GM21381 (cell line): ENCODE data around the gene MRPS6.

Experiments
- ATAC-seq: cut with Tn5 transposase; IDR thresholded peaks from one replicate; pipeline ENCODE4 v1.9.1; 2021; ENCODE audit warnings: mild to moderate bottlenecking, moderate library complexity; ENCODE audit not compliant: unreplicated experiment

MRPS6 gene

DNA sequence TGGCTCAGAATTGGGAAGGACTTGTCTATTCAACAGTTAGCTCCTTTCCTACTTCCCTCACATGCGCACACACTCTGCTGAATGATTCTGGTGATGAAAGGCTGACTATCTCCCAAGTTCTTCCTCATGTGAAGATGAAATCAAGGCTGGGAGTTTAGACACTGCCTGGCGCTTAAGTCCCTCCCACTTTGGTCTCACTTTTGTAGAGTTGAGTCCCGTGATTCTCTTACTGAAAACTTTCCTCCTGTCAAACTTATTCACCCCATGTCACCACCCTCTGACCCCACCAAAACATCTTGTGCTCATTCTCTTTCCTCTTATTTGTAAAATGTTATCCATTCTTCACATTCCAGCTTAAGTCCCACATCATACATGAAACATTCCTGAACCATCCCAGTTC, 8.4 kb upstream of the MRPS6 start:
- ATAC-seq: no peak

DNA sequence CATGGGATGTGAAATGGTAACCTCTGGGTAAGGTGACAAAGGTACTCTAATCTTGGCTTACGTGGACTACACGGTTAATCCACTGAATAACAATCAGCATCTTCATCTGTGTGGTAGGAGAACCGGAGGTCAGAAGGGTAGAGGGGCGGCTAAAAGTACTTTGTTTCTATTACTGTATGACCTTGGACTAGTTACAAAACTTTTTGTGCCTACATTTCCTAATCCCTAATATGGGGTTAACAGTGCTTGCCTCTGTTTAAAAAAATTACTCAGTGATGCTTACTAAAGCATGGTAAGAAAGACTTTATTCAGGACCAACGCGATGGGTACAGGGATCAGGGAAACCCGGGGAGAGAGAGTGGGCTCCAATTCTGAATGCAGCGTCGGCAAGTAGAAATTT, 1.7 kb upstream of the MRPS6 start:
- no peak for ATAC-seq

DNA sequence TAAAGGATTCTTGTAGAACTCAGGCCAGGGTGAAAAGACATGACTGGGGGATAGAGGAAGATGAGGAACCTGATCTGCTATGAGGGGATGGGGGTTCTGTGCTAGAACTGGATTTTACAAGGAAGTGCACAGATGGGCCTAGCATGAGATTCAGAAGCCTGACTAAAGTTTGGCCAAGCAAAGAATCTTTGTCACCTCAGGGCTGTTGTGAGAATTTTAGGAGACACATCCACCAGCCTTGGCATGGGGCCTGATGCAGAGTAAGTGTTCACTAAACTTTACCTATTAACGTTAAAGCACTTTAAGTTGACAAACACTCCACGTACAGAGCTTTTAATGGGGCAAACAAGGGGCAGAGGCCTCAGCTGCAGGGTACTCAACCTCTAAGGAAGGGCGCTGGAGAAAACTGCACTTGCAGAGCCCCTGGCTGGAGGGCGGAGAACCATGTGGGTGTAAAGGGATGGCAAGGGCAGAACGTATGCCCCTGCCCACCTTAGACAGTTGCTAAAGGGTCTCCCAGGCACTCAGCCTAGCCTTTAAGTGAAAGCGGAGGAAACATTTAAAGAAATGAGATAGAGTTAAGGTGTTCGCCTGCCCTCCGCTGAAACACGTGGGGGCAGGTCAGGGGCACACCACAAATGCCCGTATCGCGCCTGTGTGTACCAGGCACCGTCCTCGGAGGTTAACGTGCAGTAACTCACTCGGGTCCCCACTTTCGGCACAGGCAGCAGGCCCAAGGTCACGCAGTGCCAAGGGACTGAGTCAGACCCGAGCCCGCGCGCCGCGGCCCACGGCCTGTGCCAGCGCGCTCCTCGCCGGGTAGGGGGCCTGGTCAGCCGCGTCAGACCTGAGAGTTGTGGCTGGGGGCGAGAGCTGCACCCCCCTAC, 990 bp upstream of the MRPS6 start:
- ATAC-seq: no peak

DNA sequence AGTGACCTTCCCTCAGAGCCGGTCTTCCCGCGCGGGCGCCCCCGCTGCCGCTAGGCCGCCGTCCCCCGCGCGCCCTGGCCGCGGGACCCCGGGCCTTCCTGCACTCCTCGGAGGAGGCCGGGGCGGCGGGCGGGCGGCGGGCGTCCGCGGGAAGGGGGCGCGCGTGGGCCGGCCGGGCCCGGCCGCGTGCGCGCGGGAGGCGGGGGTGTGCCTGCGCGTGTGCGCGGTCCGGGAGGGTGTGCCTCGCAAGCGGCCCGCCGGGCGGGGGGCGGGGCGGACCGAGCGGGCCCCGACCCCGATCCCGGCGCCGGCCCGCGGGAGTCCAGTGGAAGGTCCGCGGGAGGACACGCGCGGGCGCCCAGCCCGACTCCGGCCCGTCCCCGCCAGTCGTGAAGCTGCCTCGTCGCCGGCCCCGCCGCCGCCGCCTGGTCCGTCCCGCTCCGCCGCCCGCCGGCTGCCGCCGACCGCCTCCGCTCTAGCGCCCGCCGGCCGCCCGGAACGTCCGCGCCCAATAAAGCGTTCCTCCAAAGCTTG, 438 bp downstream of the MRPS6 start:
- ATAC-seq: peak; percentile 48

DNA sequence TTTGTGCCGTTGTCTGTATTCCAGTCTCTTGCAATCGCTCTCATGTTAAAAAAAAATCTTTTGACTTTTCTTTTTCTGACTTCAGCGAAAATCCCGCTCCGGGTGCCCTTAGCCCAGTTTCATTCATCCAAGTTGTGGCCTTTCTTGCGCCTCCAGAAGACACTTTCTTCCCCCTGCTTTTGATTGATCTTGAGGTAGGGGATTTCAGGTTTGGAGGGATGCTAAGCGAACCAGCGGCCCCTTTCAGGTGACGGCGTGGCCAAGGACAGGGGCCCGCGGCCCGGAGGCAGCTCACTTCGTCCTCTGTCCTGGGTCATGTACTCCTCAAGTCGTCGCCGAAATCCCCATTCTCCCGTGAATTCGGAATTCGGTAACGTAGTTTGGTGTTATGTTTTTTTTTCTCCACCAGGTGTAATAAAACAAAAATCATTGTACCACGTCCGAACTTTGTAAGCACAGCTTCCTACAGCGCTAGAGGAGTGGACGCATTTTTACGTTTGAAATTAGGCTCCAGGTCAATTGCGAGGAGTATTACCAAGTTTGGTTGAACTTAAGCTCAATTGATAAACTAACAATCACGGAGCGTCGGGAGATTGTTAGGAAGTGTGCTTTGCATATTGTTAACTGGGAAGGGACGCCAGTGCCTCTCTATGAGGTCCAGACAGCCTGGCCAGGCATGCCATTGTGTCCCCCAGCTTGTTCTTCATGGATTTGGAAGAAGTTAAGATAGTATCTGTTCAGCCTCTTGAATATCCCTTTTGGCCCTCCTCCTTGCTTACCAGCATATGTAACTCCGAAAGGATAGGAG, 1.1 kb downstream of the MRPS6 start:
- ATAC-seq: no peak

DNA sequence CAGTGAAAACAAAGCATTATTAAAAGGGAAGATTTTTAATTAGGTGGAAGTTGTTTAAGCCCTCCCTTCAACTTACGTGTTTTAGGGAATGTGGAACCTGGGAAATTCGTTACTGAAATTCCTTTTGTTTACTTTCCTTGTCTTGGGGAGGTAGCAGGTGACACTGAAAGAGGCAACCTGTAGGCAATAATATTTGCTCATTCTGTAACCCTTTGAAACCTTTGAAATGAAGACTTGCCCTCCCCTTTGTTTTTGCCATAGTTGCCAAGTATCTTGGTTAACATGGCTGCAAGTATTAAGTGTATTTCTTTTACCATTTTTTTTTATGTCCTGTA, 1.7 kb downstream of the MRPS6 start:
- ATAC-seq: no peak

DNA sequence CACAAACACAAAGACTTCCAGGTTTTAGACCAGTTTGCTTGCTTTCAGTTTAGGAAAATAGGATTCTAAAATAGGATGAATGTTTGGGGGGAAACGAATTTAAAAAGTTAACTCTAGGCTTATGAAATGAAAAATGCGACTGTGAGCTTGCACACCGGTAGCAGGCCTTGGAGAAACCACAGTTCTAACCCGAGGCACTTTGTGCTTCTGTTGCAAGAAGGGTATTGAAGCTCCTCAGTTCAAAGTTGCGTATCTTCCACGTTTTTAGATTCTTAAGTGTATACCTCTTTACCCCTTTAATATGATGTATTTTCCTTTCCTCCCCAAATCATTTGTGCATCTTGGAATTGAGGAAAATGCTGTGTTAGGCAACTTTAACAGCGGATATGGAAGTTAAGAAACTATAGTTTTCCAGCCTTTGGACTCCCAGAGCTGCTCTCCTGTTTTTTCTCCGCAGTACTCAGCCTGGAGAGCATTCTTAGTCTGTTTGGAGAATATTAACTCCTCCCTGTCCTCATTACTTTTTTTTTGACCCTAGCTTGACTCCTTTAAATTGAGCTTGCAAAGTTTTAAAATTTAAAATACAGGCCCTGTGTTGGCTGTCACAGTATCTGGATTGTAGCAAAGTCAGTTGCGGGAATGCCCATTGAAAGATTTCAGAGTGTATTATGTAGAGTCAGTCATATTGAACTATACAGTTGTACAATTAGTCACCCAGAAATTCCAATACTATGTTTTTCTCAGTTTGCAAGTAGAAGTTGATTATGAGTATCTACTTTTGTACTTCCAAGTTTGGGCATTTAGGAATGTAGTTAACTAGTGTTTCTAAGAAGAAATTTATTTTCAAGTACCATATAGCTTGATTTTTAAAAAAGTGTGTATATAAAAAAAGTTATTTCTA, 2.6 kb downstream of the MRPS6 start:
- no peak for ATAC-seq

DNA sequence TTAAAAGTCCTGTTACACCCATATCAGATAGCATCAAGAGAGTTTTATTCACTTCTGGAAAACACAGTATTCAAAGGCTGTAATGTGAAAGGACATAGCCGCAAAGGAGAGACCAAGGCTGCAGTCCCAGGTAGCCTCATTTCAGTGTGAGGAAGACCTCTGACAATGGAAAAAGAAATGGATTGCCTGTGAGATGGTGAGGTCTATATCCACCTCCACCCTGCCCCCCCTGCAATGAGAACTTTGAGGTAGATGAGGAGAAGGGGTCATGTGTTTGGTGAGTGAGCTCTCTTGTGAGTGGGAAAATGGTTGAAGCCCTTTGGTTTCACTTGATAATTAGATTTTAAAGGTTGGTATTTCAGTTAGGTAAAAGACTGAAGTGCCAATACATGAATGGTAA, 3.5 kb downstream of the MRPS6 start:
- no peak for ATAC-seq

DNA sequence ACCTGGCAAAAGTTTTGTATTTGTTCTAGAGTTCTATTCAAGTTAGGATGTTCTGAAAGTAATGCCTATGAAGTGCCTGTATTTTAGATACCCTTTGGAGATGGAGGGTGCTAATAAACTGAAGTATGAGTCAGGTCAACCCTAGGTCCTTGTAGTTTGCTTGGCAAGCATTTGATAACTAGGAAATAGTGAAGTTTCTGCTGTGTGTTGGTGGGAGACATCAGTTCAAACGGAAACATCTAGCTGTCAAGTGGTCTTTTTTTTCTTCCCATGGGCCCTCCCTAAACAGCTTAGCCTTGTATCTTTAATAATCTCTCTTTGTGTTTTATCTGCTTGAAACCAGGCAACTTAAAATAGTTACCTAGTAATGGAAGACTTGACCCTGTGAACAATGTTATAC, 4.5 kb downstream of the MRPS6 start:
- no peak for ATAC-seq

DNA sequence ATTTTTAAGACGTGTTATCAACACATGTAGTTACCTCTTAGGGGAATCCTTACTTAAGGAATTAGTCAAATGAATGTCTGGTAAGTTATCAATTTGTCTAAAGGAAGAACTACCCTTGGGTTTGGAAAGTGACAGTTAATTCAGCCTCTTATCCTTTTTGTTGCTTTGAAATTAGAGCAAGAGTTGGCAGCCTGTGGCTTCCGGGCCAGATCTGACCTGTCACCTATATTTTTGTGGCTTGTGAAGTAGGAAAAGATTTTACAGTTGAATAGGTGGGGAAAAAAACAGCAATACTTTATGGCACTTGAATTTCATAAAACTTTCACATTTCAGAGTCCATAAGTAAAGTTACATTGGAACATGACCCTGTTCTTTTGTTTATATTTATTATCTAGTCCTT, 5.5 kb downstream of the MRPS6 start:
- no peak for ATAC-seq

DNA sequence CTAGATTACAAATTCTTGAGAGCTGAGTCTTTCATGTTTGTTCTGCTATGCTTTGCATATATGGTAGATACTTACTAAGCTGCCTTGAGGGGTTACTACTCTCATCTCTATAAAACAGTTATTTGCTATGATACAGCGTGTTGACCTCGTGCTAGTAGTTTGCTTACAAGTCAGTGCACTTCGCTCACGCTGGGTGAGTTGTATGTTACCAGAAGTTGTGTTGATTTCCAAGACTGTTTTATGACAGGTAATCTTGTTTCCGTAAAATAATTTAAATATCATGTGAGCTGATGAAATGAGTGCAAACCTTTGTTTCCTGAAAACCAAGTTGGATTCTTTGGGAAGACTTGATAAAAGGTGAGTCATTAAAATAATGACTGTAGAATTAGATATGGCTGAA, 7.3 kb downstream of the MRPS6 start:
- ATAC-seq: no peak

DNA sequence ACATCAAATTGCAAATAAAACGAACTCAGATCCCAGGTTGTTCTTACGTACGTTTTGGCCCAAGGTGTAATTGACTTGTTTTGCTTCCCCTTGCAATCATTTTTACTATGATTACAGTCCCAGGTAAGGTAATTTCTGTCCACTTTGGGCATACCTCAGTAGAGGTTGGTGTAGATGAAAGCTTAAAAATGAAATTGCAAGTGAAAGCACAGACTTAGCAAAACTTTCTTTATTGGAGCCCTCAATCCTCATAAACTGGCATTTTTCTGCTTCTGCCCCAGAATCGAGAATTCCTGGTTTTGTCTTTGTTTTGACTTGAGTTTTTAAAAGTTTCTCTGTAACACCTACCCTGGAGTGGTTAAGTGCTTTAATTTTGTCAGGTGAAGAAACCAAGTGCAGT, 9.4 kb downstream of the MRPS6 start:
- ATAC-seq: no peak

DNA sequence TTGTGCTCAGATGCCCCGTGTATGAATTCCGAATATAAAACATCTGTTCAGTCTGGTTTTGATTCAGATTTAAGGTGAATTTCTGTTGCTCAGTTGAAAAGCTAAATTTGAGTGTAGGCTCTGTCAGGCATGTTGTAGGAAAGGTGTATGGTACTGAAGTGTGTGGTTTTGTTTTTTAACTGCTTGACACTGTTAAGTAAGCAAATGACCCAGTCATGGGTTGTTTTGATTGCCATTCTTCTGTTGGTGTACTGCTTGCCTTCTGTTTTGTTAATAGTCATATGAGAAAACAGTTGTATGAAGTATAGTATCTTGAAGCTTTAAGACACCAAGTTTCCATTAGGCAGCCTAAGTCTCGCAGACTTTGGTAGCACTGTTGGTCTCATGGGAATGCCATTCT, 10.0 kb downstream of the MRPS6 start:
- ATAC-seq: no peak

DNA sequence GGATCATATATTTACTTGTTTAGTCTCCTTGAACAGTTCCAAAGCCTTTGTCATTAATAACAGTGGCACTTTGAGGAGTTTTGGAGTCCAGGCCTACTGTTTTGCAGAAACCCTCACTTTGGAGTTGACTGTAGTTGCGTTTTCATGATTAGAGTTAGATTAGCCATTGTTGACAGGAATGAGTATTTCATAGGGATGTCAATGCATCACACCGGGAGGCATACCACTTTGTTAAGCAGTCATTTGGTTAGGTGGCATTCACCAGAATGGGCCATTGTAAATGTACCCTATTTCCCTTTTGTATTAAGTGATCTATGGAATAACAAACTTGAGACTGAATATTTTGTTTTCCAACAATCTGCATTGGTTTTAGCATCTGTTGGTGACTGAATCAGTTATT, 11.8 kb downstream of the MRPS6 start:
- no peak for ATAC-seq

DNA sequence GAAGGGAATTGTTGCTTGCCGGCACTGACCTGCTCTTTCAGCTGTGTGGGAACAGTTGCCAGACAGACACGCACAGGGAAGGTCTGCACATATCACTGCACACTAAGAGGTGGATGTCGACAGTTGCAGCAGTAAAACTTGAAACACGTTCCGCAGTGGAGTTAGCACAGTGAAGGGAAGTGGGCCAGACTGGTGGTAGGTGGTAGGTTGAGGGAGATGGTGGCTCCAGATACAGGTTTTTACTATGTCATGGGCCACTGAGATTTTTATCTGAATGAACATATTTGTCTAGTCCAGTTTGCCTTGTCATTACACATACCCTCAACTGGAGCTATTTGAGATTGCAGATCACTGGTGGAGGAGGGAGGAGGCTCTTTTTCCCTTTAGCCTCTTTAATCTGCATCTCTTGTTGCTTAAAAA, 13.5 kb downstream of the MRPS6 start:
- no peak for ATAC-seq

DNA sequence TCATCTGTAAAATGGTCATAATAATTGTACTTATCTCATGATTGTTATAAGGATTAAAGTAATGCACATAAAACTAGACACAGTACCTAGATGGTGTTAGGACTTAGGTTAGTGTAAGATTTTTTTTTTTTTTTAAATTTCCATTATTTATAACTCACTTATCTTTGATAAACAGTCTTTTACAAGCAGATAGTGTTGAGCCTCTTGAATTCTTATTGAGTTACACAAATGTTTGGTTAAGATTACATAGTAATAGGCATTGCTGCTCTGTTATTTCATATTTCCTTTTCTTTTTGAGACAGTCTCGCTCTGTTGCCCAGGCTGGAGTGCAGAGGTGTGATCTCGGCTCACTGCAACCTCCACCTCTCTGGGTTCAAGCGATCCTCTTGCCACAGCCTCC, 15.4 kb downstream of the MRPS6 start:
- no peak for ATAC-seq

DNA sequence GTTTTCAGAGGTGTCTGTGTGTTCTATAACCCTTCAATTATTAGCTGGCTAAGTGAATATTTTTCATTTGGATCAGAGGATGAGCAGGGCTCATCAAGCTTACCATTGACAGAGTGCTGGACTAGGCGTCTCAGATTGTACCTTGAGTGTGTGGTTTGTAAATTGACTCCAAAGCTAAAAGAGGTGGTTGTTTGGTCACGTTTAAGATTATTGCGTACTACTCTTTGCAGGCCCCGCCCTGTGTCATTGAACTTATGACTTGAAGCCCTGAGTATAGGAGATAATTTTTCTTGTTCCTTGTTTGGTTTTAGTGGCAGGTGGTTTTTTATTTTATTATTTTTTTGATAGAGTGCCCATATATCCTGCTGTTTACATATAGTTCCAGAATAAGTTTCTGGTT, 17.7 kb downstream of the MRPS6 start:
- ATAC-seq: no peak

DNA sequence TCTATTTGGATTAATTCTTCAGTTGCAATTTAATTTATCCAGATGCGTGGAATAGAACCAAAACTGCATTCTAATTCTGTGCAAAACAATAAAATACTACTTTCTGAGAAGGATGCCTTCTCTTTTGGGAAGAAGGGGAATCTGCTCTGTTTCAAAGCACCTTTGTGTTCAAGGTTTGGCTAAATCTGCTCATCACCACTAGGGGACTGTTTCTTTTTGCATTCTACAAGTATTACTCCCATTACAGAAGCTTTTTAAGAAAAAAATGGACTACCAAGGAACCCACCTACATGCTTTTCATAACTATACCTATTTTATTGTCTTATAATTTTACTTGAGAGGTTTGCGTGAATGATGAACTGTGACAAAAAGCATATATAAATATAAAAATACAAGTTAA, 18.2 kb downstream of the MRPS6 start:
- ATAC-seq: no peak

DNA sequence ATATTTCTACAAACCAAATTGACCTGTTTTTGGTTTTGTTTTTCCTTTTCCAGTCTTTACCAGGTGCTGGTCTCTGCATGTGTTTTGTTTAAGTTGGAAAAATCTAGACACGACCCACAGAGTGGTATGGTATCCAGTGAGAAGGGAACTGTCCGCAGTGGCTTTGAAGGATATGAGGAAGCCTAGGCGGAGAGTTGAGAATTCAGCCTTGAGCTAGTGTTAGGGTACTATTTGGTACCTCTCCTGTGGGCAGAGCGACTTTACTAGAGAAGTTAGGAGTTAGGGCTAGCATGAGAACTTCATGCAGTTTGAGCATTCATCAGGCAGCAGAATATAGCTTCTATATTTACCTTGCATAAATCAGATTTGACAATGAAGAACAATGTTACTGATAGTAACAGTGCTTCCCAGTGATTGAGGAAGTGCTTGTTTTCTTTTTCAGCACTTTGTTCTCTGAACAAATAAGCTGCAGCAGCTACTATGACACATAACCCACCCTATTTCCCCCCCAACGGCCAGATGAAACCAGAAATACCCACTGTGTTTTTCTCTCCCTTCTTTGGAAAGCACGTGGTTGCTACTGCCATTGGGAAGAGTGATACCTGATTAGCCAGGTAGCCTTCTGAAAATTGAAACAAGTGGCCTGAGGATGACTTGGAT, 19.0 kb downstream of the MRPS6 start:
- ATAC-seq: no peak

DNA sequence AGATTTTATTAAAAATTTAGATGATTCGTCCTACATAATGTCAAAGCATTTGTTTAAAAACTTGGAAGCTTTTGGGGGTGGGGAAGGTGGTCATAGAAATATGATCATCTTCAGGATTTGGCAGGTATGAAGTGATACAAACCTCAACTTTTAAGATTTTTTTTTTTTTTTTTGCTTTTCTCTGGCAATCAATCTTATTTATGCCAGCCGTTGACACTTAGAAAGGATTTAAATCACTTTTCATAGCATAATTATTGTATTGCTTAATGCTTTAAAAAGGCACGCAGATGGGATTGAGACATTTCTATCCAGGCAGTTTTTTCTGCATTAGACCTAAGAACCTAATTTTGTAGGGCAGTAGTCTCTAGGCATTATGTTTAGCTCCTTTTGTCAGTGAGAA, 19.7 kb downstream of the MRPS6 start:
- no peak for ATAC-seq

DNA sequence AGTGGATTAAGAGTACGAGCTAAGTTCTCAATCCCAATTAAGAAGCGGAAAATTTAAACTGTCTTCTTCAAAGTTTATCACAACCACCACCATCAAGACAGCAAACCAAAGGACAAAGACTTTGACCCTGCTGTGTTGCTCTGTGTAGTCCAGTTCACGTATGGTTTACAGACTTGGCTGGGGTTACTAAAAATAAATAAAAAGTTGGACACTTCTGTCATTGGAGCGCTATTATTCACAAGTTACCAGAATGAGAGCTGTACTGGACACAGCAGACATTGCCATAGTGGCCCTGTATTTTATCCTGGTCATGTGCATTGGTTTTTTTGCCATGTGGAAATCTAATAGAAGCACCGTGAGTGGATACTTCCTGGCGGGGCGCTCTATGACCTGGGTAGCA, 21.6 kb downstream of the MRPS6 start:
- no peak for ATAC-seq
